ENCODE results near the gene ZMIZ1.

Gene ZMIZ1

DNA sequence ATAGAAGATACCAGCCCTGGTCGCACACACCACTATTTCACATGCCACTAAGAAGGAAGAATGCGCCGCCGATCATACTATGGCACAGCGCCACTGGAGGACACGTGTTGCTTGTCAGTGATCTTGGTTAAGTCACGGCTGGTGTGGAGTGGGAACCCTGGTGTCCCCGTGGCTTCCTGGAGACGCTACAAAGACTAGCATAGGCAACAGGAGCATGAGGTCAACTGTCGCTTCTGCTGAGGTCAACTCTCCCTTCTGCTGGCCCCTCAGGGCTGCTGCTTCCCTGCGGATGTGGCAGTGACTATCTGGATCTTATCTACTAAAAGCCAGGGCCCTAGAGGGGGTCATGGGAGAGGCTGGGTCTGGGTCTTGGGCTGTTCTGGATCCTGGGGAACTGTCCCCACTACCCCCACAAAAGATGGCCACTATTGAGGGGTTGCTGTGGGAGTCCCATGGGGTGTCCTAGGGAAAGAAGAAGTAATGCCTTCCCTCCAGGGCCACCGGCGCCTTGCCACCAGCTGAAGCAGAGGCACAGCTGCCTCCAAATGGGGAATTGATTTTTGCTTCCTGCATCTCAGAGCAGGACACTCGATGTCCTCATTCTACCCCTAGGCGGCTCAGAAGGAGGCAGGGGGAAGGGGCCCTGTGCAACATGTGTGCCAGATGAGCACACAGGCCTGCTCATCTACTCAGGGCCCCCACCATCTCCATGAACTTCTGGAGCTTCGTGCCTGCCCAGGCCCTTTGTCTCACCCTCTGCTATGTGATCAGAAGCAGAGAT lies 201.9 kb downstream of the ZMIZ1 start:
- TF ChIP-seq, protein P1, sequence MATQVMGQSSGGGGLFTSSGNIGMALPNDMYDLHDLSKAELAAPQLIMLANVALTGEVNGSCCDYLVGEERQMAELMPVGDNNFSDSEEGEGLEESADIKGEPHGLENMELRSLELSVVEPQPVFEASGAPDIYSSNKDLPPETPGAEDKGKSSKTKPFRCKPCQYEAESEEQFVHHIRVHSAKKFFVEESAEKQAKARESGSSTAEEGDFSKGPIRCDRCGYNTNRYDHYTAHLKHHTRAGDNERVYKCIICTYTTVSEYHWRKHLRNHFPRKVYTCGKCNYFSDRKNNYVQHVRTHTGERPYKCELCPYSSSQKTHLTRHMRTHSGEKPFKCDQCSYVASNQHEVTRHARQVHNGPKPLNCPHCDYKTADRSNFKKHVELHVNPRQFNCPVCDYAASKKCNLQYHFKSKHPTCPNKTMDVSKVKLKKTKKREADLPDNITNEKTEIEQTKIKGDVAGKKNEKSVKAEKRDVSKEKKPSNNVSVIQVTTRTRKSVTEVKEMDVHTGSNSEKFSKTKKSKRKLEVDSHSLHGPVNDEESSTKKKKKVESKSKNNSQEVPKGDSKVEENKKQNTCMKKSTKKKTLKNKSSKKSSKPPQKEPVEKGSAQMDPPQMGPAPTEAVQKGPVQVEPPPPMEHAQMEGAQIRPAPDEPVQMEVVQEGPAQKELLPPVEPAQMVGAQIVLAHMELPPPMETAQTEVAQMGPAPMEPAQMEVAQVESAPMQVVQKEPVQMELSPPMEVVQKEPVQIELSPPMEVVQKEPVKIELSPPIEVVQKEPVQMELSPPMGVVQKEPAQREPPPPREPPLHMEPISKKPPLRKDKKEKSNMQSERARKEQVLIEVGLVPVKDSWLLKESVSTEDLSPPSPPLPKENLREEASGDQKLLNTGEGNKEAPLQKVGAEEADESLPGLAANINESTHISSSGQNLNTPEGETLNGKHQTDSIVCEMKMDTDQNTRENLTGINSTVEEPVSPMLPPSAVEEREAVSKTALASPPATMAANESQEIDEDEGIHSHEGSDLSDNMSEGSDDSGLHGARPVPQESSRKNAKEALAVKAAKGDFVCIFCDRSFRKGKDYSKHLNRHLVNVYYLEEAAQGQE (IDR thresholded peaks at IDR 0.05; ENCODE audit: insufficient read depth in 1 of 2, low read depth in 2 of 2, low read length in 2 of 2) = no peak
- TF ChIP-seq POLR2AphosphoS5 (IDR thresholded peaks at IDR 0.05; ENCODE audit: low read depth, low read length) (no peak), TAF1 (IDR thresholded peaks at IDR 0.05; ENCODE audit: borderline replicate concordance, insufficient read depth, low read length) (no peak), SIN3A (IDR thresholded peaks at IDR 0.05; ENCODE audit: borderline replicate concordance, insufficient read depth, low read length) (no peak), FOXP2 (optimal IDR thresholded peaks at IDR 0.05; ENCODE audit: borderline replicate concordance, extremely low read depth, extremely low read length, insufficient read depth) (no peak)

DNA sequence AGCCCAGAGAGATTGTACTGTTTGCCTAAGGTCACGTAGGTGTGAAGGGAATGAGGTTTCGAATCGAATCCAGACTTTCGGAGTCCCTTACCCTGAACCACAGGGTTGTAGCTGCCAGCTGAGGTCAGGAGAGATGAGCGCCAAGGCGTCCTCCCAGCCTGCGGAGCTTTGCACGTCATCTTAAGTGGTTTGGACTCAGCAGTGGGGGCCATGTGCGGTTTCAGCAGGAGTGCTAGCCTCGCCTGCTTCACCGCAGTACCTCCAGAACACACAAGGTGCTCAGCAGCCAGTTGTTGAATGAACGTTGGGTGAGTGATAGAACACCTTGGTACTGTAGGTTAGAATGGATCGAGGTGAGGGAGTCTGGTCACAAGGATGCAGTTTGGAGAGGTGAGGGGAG lies 203.6 kb downstream of the ZMIZ1 start:
- no peak for TF ChIP-seq POLR2AphosphoS5 (IDR thresholded peaks at IDR 0.05; ENCODE audit: low read depth, low read length)
- no peak for TF ChIP-seq SIN3A (IDR thresholded peaks at IDR 0.05; ENCODE audit: borderline replicate concordance, insufficient read depth, low read length)
- no peak for TF ChIP-seq TAF1 (IDR thresholded peaks at IDR 0.05; ENCODE audit: borderline replicate concordance, insufficient read depth, low read length)
- TF ChIP-seq, protein P1 (IDR thresholded peaks at IDR 0.05; ENCODE audit: insufficient read depth in 1 of 2, low read depth in 2 of 2, low read length in 2 of 2) = no peak
- no peak for TF ChIP-seq FOXP2 (optimal IDR thresholded peaks at IDR 0.05; ENCODE audit: borderline replicate concordance, extremely low read depth, extremely low read length, insufficient read depth)

DNA sequence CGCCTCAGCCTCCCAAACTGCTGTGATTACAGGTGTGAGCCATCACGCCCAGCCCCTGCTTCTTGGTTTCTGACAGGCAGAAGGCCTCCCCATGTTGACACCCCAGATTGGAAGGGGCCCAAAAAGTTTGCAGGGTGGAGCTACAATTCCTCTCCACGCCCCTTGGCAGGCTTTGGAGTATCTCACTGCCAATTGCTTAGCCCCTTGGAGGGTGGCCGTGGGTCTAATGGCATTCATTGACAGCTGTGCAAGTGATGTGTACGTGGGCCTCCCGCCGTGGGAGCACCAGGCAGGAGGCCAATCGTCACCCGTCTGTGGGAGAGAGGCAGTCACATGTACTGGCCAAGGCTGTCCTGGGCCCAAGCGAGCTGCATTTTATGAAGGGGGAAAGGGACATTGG lies 204.8 kb downstream of the ZMIZ1 start:
- TF ChIP-seq FOXP2 (optimal IDR thresholded peaks at IDR 0.05; ENCODE audit: borderline replicate concordance, extremely low read depth, extremely low read length, insufficient read depth) (no peak), SIN3A (IDR thresholded peaks at IDR 0.05; ENCODE audit: borderline replicate concordance, insufficient read depth, low read length) (no peak), TAF1 (IDR thresholded peaks at IDR 0.05; ENCODE audit: borderline replicate concordance, insufficient read depth, low read length) (no peak), POLR2AphosphoS5 (IDR thresholded peaks at IDR 0.05; ENCODE audit: low read depth, low read length) (no peak)
- TF ChIP-seq, protein P1 (IDR thresholded peaks at IDR 0.05; ENCODE audit: insufficient read depth in 1 of 2, low read depth in 2 of 2, low read length in 2 of 2) = no peak

DNA sequence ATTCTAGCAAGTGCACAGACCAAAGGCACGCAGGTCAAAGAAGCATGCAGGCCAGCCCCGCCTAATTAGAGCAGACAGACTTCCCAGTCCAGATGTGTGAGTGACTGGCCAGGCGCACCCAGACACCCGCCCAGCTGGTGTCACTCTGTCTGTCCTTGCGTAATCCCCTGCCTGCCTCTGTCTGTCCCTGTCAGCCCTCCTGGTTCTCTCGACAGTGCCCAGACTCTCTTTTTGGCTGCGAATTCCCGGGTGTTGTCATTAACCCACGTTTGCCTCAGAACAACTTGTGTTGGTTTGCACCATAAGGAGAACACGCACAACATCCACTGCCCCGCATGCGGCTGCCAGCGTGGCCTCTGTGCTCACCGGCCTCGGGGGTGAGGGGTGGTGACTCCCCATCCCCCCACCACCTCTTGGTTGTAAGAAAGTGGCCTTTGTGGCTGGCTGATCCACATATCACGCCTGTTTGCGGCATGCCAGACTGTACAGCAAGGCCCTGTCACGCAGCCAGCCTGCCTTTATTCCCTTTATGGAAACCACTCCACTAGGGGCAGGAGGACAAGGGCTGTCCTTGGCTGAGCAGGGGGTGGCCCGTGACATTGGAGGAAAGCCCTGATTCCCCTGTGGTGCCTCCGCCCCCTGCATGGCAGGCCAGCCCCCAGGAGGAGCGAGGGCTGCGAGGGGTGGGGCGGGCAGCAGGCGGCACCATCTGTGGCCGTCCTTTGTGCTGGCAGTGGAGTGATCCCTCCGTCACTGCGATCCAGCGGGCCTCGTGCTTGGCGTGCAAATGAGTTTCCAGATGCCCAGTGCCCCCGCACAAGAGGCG lies 205.7 kb downstream of the ZMIZ1 start:
- TF ChIP-seq FOXP2 (optimal IDR thresholded peaks at IDR 0.05; ENCODE audit: borderline replicate concordance, extremely low read depth, extremely low read length, insufficient read depth) = no peak
- TF ChIP-seq POLR2AphosphoS5 (IDR thresholded peaks at IDR 0.05; ENCODE audit: low read depth, low read length) = no peak
- TF ChIP-seq, protein P1 (IDR thresholded peaks at IDR 0.05; ENCODE audit: insufficient read depth in 1 of 2, low read depth in 2 of 2, low read length in 2 of 2) = no peak
- TF ChIP-seq SIN3A (IDR thresholded peaks at IDR 0.05; ENCODE audit: borderline replicate concordance, insufficient read depth, low read length) = no peak
- no peak for TF ChIP-seq TAF1 (IDR thresholded peaks at IDR 0.05; ENCODE audit: borderline replicate concordance, insufficient read depth, low read length)
